ENCODE measurements around the gene CR1.

DNA sequence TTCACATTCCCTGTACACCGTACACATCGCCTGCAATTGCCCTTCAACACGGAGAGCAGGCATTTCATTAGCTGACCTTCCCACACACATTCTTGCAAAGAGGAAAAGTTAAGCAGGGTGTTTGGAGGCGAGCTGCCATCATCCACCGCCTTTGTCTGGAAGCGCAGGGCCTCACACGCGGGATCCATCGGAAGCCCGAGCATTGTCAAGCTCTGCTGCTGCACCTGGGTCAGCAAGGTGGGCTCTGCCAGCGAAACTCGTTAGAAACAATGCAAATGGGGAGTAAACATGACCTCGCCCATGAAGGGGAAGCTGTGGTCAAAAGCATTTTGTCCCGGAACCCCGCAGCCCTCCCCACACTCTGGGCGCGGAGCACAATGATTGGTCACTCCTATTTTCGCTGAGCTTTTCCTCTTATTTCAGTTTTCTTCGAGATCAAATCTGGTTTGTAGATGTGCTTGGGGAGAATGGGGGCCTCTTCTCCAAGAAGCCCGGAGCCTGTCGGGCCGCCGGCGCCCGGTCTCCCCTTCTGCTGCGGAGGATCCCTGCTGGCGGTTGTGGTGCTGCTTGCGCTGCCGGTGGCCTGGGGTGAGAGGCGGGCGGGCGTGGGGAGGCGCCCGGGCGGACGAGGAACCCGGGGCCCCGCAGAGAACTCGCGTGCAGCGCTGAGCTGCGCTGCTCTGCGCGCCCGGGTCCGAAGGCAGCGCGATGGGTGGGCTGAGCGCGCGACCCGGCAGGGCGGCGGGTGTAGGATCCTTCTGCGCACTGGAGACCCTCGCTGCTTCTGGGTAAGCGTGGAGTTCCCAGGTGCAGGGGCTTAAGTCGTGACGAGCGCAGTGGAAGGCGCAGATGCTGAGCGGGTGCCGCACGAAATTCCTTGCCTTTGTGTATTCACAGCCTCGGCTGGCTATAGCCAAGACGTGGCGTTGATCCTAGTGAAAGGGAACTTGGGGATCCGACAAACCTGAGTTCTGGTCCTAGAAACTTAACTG, at the start of gene CR1:
- TF ChIP-seq, protein P1, sequence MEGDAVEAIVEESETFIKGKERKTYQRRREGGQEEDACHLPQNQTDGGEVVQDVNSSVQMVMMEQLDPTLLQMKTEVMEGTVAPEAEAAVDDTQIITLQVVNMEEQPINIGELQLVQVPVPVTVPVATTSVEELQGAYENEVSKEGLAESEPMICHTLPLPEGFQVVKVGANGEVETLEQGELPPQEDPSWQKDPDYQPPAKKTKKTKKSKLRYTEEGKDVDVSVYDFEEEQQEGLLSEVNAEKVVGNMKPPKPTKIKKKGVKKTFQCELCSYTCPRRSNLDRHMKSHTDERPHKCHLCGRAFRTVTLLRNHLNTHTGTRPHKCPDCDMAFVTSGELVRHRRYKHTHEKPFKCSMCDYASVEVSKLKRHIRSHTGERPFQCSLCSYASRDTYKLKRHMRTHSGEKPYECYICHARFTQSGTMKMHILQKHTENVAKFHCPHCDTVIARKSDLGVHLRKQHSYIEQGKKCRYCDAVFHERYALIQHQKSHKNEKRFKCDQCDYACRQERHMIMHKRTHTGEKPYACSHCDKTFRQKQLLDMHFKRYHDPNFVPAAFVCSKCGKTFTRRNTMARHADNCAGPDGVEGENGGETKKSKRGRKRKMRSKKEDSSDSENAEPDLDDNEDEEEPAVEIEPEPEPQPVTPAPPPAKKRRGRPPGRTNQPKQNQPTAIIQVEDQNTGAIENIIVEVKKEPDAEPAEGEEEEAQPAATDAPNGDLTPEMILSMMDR (IDR thresholded peaks at IDR 0.05; ENCODE audit: poor library complexity), result no peak
- TF ChIP-seq EZH2 (IDR thresholded peaks at IDR 0.05; ENCODE audit: borderline replicate concordance), result no peak
- TF ChIP-seq EZH2phosphoT487 (IDR thresholded peaks at IDR 0.05; ENCODE audit: low read depth, severe bottlenecking, unreplicated experiment), result no peak

Data from hepatocyte (in vitro differentiated cells).